Right atrium auricular region (tissue), 2 donors: ENCODE measurements around the gene SLCO2A1. TPM values are rescaled to one million over a fixed set of nuclear protein-coding genes. Genes with fewer than 3 reads are reported as not detected.

Source experiments
- DNase-seq: peaks from one replicate; pipeline ENCODE4 v3.0.0-alpha.2; 2019; ENCODE audit warnings: low spot score
- H3K27ac ChIP-seq, 2 donors: fragments of 200-600 bp; sonication (generic); 1 replicate in 1 of 2; 2 replicates in 1 of 2; pipeline ENCODE4 v1.5.1; 2016 to 2019
- H3K27me3 ChIP-seq, 2 donors: fragments of 200-600 bp; sonication (generic); one replicate each; pipeline versions ENCODE4 v1.5.1 to v1.6.0; 2017 to 2019
- H3K36me3 ChIP-seq: fragments of 200-600 bp; sonication (generic); one replicate; pipeline ENCODE4 v1.5.1; 2016
- H3K4me1 ChIP-seq, 2 donors: fragments of 200-600 bp; sonication (generic); one replicate each; pipeline versions ENCODE4 v1.5.1 to v1.6.0; 2017 to 2019
- H3K4me3 ChIP-seq, 2 donors: fragments of 200-600 bp; sonication (generic); 1 replicate in 1 of 2; 2 replicates in 1 of 2; pipeline ENCODE4 v1.5.1; 2017 to 2019; ENCODE audit warnings: mild to moderate bottlenecking in 1 of 2, moderate library complexity in 1 of 2
- H3K9me3 ChIP-seq, 2 donors: fragments of 200-600 bp; sonication (generic); one replicate each; pipeline ENCODE4 v1.5.1; 2019
- CTCF ChIP-seq, 2 donors: fragments of 200-600 bp; sonication (generic); IDR thresholded peaks; one replicate each; pipeline ENCODE4 v1.5.1; 2019; ENCODE audit warnings: antibody characterized with exemption in 2 of 2
- total RNA-seq, 2 donors: library from RNA; depleted of rRNA; stranded (reverse); fragments of >200 nt; gene quantifications; one replicate each; pipeline ENCODE4 v1.1.0, GENCODE V29; 2016

SLCO2A1 gene
- total RNA-seq, 2 donors from 2014 or later = 15.1 to 36.4 TPM

- Histone ChIP-seq H3K27me3 (no peaks in the 10 kb centered on the region), H3K4me3 (no peak overlapping the region), H3K9me3 (no peaks in the 10 kb centered on the region), H3K4me1 (peaks cover 0 to 25% of the 10 kb centered on the region in 2 donors), H3K27ac (peak overlapping the region in 1 of 2 donors; percentile 7), H3K36me3 (no peaks in the 10 kb centered on the region)
- TF ChIP-seq CTCF (IDR thresholded peaks at IDR 0.05) = no peak
- peak; percentile 47 for DNase-seq
Measured at GRCh38 chr3:134066158-134066541, 36.4 kb upstream of the SLCO2A1 start.

DNA sequence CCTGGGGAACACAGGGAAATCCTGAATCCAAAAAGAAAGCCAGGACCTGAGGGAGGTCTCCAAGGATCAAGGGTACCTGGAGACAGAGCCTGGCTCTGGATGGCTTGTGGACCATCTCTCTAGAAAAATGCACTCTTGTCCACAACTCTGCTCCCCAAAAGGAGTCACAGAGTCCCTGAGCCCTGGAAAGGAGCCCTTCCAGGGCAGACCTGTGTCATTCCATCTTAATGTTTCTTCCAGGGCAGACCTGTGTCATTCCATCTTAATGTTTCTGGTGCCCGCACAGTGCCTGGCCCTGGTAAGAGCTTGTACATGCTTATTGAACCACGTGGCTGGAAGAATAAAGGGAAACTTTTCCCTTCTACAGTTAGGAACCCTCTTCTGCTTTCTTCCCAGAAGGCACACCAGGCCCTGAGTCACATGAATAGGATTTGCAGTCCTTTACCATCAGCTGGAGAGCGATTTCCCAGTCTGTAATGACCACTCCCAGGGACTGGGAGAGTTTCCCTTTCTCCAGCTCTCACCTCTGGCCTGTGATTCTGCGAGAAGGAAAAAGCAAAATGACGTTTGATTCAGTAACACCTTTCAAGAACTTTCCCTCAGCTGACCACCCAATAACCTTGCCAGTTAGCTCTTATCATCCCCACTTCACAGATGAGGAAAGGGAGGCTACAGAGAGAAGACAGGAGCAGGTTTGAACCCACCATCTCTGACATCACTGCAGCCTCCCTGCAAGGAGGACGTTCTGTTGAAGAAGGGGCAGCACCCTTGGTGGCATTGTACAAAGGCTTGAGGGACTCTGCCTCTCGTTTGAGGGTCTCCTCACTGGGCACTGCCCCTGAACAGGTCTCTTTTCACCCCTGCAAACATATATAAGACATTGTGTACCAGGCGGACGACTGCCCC is 35.8 kb upstream of the SLCO2A1 start:
- TF ChIP-seq CTCF (IDR thresholded peaks at IDR 0.05) = no peak
- no peaks in the 10 kb centered on the region for H3K36me3 ChIP-seq
- H3K27me3 ChIP-seq = no peaks in the 10 kb centered on the region
- H3K27ac ChIP-seq = peak overlapping the region in 1 of 2 donors; percentile 7
- peaks cover 0 to 25% of the 10 kb centered on the region in 2 donors for H3K4me1 ChIP-seq
- no peak overlapping the region for H3K4me3 ChIP-seq
- peak; percentile 44 for DNase-seq
- H3K9me3 ChIP-seq = no peaks in the 10 kb centered on the region

GRCh38 chr3:134064081-134064480 is 34.4 kb upstream of the SLCO2A1 start:
- Histone ChIP-seq H3K27ac (no peak overlapping the region), H3K4me3 (no peak overlapping the region), H3K36me3 (no peaks in the 10 kb centered on the region), H3K4me1 (peaks cover 0 to 30% of the 10 kb centered on the region in 2 donors), H3K9me3 (no peaks in the 10 kb centered on the region), H3K27me3 (no peaks in the 10 kb centered on the region)
- peak; percentile 36 for DNase-seq
- no peak for TF ChIP-seq CTCF (IDR thresholded peaks at IDR 0.05)

GRCh38 chr3:134061401-134061800 is 31.7 kb upstream of the SLCO2A1 start:
- no peak for TF ChIP-seq CTCF (IDR thresholded peaks at IDR 0.05)
- H3K36me3 ChIP-seq = no peaks in the 10 kb centered on the region
- DNase-seq = no peak

DNA sequence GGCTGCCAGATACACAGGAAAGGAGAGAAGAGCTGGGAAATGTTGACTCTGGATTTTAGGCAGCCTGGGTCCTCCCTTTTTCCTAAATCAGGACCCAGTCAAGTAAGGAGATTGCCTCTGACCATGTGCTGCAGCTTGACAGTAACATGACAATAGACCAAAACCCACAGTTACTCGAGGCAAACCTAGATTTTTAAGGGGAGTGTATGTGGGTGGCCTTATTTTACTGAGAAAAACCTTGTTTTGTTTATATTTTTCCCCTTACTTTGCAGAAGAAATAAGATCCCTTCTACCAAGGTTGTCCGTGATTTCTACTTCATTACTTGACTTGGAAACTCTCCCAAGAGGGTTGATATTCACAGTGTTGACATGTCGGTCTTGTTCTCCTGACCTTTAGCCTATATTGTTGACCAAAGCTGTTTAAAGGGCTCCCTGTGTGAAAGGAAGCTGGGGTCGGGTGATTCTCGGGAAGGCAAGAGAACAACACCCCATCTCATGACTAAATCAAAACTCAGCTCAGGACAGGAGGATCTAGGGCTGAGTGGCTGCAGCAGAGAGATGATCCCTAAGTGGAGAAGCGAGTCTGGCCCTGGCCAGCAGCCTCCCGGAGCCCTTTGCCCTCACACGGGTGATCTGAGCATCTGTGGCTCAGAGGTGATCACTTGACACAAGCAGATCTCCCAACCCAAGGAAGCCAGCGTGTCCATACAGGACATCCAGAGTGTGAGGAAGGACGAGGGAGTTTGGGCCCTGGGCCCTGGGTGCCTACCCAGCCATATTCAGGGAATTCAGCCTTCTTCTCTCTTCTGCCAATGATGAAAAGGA is 31.0 kb upstream of the SLCO2A1 start:
- H3K4me3 ChIP-seq = no peak overlapping the region
- no peak for TF ChIP-seq CTCF (IDR thresholded peaks at IDR 0.05)
- no peak overlapping the region for H3K27ac ChIP-seq

More at GRCh38 chr3:134061401-134061800, 31.7 kb upstream of the SLCO2A1 start:
- Histone ChIP-seq H3K4me3 (no peak overlapping the region), H3K27me3 (no peaks in the 10 kb centered on the region), H3K27ac (no peak overlapping the region), H3K4me1 (peaks cover 0 to 22% of the 10 kb centered on the region in 2 donors), H3K9me3 (no peaks in the 10 kb centered on the region)

More for the DNA sequence above, 31.0 kb upstream of the SLCO2A1 start:
- Histone ChIP-seq H3K27me3 (no peaks in the 10 kb centered on the region), H3K36me3 (no peaks in the 10 kb centered on the region), H3K4me1 (peaks cover 0 to 17% of the 10 kb centered on the region in 2 donors), H3K9me3 (no peaks in the 10 kb centered on the region)
- peak; percentile 51 for DNase-seq
